Mammary epithelial cell (primary cell): Measurements from ENCODE around the gene MPRIP.

Source experiments
- CTCF ChIP-seq, 2 donors: IDR thresholded peaks in 1 of 2; conservative IDR thresholded peaks in 1 of 2; 2 replicates each; pipeline ENCODE4 v1.5.1; 2011 to 2012; ENCODE audit warnings: inconsistent platforms in 2 of 2, low read length in 2 of 2, mild to moderate bottlenecking in 2 of 2, control low read depth in 1 of 2, low read depth in 1 of 2; ENCODE audit not compliant: insufficient read depth in 1 of 2; ENCODE audit errors: extremely low read depth in 1 of 2
- EZH2 ChIP-seq: IDR thresholded peaks from 2 replicates; pipeline ENCODE4 v1.6.1; 2012; ENCODE audit warnings: low read length, inconsistent platforms, borderline replicate concordance

GRCh38 chr17:17122781-17123483, 80.7 kb downstream of the MPRIP start:
- TF ChIP-seq CTCF (conservative IDR thresholded peaks at IDR 0.05 in 1 of 2, IDR thresholded peaks at IDR 0.05 in 1 of 2; ENCODE audit: extremely low read depth in 1 of 2, insufficient read depth in 1 of 2, low read depth in 1 of 2, low read length in 2 of 2): no peak
- TF ChIP-seq EZH2: no peak
